Suppressor macrophage treated with lipopolysaccharide for 4 hours (primary cell): Measurements from ENCODE around the gene ZBTB7B.

Experiments used
- DNase-seq: peaks from one replicate; pipeline ENCODE4 v3.0.0-alpha.2; 2020

ZBTB7B gene

DNA sequence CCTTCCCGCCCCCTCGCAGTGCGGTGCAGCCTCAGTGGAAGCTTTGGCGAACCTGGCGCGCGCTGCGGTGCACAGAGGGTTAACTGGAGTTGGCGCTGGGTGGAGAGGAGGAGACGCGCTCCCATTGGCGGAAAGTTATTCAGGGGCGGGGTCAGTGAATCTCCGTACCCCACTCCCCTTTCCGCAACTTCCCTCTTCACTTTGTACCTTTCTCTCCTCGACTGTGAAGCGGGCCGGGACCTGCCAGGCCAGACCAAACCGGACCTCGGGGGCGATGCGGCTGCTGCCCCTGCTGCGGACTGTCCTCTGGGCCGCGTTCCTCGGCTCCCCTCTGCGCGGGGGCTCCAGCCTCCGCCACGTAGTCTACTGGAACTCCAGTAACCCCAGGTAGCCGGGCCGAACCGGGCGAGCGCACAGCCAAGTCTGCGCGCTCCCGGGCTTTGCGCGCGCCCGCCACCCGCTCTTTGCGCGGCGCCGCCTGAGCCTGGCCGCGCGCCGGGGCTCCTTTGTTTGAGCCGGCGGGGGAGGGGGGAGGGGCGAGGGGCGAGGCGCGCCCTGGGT is 61.0 kb downstream of the ZBTB7B start, which contains the start of gene EFNA4:
Gene EFNA4, plus strand, starts transcription at position 191 of the 561 bp plus-strand sequence. Its CDS starts 84 bp downstream, at position 275.
- peak; percentile 85 for DNase-seq

DNA sequence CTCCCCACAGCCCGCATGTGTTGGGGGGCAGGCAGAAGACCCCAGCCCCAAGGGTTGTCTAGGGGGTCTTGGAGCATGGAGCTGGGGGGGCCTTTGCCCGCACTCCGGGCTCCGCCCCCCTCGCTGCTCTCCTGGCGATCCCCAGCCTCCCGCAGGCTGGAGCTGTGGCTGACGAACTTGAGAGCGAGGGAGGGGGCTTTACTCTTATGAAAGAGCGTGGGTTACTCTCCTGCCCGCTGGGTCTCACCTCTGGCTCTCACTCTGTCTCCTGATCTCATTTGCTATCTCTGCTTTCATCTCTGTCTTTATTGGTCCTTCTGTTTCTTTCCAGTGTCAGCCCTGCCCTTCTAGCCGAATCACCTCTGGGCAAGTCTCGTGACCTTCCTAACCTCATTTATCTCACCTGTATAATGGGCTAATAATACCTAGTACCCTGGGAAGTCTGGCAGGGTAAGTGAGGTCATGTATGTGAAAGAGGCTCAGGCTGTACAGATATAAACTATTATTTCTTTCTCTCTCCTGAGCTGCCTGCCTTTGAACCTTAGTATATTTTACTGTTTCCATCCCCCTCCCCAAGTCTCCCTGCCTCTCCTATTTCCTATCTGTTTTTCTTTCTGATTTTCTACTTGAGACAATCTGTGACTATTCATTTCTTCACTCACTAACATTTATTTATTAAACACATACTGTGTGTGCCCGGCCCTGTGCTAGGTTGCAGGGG is 61.7 kb downstream of the ZBTB7B start:
- DNase-seq = no peak

DNA sequence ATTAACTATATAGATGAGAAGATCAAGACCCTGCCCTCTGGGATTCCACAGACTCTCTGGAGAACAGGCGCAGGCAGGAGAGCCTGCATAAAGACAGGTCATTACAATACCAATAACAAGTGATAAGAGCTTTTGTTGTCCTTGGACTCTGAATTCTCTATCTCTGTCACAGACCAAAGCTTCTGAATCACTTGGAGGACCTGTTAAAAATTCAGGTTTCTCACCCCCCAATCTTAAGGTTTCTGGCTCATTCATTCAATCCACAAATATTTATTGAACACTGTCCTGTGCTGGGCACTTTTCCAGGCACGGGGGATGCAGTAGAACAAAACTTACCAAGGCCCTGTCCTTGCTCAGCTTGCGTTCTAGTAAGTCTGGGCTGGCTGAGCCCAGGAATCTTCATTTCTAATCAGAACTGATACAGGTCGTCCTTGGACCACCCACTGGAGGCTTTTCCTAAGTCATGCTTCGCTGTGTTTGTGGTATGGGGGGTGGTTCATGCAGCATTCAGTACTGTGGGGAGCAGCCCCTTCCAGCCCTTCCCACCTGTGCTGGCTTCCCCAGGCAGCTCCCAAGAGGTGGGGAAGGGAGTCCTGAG is 62.3 kb downstream of the ZBTB7B start:
- no peak for DNase-seq

DNA sequence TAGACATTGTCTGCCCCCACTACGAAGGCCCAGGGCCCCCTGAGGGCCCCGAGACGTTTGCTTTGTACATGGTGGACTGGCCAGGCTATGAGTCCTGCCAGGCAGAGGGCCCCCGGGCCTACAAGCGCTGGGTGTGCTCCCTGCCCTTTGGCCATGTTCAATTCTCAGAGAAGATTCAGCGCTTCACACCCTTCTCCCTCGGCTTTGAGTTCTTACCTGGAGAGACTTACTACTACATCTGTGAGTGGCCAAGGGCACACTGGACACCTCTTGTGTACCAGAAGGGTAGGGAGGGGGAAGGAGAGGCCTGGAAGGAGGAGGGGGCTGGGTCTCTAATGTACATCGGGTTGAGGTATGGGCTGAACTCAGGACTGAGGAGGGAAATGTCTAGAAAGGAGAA is 64.2 kb downstream of the ZBTB7B start:
- DNase-seq = no peak
